ENCODE results near the gene ZNF438.
"Not testable (repeated sequence)": the region's sequence is repeated elsewhere in the genome, so short reads cannot be mapped to it uniquely, and the experiment has no call there.

Gene ZNF438

GRCh38 chr10:30980951-30981616 is 50.6 kb downstream of the ZNF438 start:
- DNase-seq = no peak

GRCh38 chr10:30979956-30980355 is 51.7 kb downstream of the ZNF438 start:
- DNase-seq = no peak

DNA sequence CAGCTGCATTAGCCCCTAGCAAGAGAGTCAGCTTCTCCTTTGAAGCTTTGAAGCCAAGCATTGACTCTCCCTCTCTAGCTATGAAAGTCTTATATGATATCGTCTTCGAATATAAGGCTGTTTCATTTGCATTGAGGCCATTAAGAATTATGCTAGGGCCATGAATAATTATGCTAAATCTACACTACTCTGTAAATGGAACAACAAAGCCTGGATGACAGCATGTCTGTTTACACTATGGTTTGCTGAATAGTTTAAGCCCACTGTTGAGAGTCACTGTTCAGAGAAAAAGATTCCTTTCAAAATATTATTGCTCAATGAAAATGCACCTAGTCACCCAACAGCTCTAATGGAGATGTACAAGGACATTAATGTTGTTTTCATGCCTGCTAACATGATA is 52.8 kb downstream of the ZNF438 start:
- DNase-seq = no peak

GRCh38 chr10:30977385-30977784 is 54.3 kb downstream of the ZNF438 start:
- no peak for DNase-seq

DNA sequence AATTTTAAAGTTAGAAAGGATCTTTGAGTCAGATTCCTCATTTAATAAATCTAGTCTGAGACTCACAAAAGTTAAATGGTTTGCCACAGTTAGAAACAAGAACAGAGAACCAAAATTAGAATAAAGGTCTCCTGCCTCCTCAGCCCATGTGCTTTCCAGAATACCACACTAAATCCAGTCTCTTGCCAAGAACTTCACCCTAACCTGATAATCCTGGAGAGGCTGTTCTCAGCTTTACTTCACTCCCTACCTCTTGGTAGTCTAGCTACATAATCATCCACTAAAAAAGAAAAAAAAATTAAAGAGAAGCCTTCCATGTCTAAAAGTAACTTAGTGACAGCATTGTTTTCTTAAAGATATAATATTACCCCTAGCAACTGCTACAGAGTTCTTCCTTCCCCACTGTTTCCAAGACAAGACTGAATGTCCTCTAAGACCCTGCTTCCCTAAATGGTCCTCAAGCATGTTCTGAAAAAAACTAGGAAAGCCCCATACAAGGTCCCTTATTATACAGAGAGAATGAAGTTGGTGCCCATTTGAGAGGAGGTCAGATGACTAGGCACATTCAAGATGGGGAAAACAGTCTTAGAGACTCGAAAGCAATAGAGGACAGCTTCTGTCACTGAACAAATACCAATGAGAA is 56.8 kb downstream of the ZNF438 start:
- DNase-seq = no peak

DNA sequence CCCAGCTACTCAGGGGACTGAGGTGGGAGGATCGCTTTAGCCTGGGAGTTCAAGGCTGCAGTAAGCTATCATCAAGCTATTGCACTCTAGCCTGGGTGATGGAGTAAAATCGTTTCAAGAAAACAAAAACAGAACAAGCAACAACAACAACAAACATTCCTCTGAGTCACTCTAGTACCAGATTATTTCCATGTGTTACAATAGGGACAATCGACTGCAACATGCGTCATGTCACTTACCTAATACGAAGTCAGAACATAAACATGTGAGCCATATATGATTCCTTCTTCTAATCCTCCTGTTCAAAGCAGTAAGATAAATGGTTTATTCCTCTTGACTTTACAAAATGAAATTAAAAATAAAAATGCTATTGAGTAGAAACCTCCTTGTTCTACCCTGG is 57.3 kb downstream of the ZNF438 start:
- no peak for DNase-seq

DNA sequence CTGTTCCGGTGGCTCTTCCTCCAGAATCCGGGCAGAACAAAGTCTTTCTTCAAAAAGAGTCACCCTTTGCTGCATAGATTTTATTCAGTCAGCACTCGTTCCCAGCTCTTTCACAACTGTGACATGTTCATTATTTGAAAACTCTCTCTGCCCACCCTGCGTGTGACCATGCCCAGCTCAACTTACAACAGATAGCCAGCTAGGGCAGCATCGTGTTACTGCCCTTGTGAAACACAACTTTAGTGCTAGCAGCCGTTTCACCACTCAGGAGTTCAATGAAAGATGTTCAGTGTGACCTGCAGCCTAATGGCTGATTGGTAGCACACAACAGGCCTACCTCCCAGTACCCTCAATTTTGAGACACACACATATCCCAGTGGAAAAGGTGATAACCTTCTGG is 57.9 kb downstream of the ZNF438 start:
- no peak for DNase-seq

DNA sequence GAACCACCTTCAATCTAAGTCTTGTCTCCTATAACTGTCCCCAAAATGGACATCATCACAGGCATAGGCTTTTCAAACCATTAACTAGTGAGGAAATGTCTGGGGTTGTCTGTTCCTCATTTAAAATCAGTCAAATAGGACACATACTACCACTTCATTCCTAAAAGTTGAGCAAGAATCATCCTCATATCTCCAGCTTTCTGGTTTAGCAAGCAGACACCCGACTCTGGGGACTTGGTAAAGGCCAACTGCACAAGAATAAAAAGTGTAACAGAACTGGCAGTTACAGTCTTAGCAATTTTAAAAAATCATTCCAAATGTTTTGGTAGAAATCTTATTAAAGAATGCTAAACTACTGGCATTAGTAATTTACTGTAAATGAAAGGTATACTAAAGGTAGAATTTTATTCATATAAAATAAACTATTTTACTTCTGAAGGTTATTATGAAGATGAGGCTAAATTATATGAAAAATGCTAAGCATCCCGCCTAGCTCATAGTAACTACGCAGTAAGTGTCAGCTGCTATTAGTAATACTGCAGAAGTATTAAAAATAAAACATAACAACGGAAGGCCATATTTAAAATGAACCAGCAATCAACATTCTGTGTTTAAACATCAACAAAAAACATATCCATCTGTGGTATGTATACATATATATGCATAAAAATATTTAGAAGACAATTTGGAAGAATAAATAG is 60.8 kb downstream of the ZNF438 start:
- DNase-seq = no peak

- no peak for DNase-seq
Observed at GRCh38 chr10:30968711-30969110, 63.0 kb downstream of the ZNF438 start.

GRCh38 chr10:30967650-30968410 is 63.8 kb downstream of the ZNF438 start:
- DNase-seq = no peak

- DNase-seq = no peak
Observed at GRCh38 chr10:30963992-30964930, 67.4 kb downstream of the ZNF438 start.

DNA sequence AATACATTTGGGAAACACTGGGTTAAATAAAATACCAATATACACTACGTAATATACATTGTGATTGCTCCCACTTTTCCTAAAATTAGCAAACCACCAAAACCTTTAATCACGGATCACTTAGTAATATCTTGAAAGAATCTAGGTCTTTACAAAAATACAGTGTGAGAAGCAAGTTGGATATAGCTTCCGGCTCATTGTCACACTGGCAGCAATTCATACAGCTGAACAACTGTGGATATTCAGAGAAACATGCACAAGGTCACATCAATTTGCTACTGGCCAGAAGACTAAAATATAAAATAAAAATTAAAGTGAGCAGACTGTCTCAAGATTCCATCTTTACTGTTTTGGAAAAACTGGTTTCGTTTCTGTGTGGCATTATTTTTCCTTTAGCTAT is 69.1 kb downstream of the ZNF438 start:
- DNase-seq = no peak

DNA sequence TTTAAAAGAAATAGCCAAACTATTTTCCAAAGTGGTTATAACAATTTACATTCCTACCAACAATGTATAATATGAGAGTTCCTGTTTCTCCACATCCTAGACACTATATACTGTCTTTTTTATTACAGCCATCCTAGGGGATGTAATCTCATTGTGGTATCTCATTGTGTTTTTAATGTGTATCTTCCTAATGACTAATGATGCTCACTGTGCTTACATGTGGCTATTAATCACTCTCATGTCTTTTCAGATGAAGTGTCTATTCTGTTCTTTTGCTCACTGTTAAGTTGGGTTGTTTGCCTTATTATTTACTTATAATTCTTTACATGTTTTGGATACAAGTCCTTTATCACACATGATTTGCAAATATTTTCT is 71.8 kb downstream of the ZNF438 start:
- no peak for DNase-seq

- not testable (repeated sequence) for DNase-seq
Observed at GRCh38 chr10:30949218-30949617, 82.4 kb downstream of the ZNF438 start.

DNA sequence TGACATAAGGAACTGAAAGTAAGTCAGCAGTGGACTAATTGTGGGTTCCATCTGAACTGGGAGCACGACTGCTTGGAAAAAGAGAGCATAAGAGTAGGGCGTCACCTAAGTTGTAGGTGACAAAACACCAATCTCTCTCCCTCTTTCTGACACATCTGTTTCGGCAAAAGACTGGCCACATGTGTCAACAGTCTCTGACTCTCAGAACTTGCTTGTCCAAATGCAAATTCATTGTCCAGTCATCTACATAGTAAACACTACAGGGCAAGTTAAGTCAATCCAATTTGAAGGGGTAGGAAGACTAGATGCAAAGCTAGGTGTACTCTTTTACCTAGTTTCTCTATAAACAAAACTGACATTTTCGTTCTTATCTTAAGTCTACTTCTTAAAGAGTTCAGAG is 87.7 kb downstream of the ZNF438 start:
- no peak for DNase-seq

- no peak for DNase-seq
Observed at GRCh38 chr10:30943451-30943850, 88.2 kb downstream of the ZNF438 start.

GRCh38 chr10:30940256-30940655 is 91.4 kb downstream of the ZNF438 start:
- DNase-seq = no peak

GRCh38 chr10:30939643-30940251 is 91.9 kb downstream of the ZNF438 start:
- DNase-seq = no peak

DNA sequence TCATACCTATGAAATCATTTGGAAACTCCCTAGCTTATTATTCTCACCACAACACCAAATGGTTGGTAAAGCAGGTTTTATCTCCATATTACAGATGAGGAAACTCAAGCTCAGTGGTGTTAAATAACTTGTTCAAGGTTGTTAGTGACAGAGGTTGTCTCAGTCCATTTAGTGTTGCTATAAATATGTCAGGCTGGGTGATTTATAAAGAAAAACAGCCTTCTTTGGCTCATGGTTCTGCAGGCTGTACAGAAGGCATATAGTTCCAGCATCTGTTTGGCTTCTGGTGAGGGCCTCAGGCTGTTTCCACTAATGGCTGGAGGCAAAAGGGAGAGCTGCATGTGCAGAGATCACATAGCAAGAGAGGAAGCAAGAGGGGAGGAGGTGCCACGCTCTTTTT is 96.6 kb downstream of the ZNF438 start:
- DNase-seq = no peak

DNA sequence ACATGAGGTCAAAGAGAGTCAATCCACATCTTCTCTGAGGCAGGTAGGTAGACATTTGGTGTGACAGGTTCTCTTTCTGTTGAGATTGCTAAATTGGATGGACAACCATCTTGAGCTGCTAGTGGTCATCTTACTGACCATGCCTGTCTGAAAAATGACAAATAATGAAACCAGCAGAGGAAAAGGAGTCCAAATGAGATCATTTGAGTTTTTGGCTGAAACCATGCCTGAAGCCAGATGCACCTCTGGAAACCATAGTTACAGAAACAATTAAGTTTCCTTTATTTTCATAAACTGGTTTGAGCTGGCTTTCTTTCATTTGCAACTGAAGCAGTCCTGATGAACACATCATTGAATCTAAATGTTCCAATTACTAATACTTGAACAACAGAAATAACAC is 100.6 kb downstream of the ZNF438 start:
- DNase-seq = no peak

GRCh38 chr10:30929901-30930520 is 101.7 kb downstream of the ZNF438 start:
- no peak for DNase-seq
